HG03097 (cell line): Measurements from ENCODE around the gene DPP4.

Experiments used
- ATAC-seq: cut with Tn5 transposase; IDR thresholded peaks from one replicate; pipeline ENCODE4 v1.9.1; 2021; ENCODE audit not compliant: unreplicated experiment, low FRiP score

Gene DPP4

GRCh38 chr2:162073888-162074631 lies at the start of gene DPP4:
TSS of gene DPP4 (minus strand) at chr2:162074215. CDS start at chr2:162073981, 234 bp downstream.
- ATAC-seq, result peak; percentile 96

- ATAC-seq, result no peak
These were observed 44.4 kb upstream of the DPP4 start for GRCh38 chr2:162118166-162119031.

- no peak for ATAC-seq
These were observed 42.3 kb upstream of the DPP4 start for GRCh38 chr2:162116352-162116751.

- no peak for ATAC-seq
These were observed 41.1 kb upstream of the DPP4 start for GRCh38 chr2:162115076-162115475.

GRCh38 chr2:162114271-162114670 lies 40.3 kb upstream of the DPP4 start:
- ATAC-seq, result no peak

- no peak for ATAC-seq
These were observed 39.8 kb upstream of the DPP4 start for GRCh38 chr2:162113776-162114168.

- no peak for ATAC-seq
These were observed 39.2 kb upstream of the DPP4 start for GRCh38 chr2:162113088-162113775.

GRCh38 chr2:162111958-162112850 lies 38.2 kb upstream of the DPP4 start:
- no peak for ATAC-seq

GRCh38 chr2:162107361-162107901 lies 33.4 kb upstream of the DPP4 start:
- ATAC-seq, result no peak

- no peak for ATAC-seq
These were observed 32.7 kb upstream of the DPP4 start for GRCh38 chr2:162106746-162107145.

- ATAC-seq, result no peak
These were observed 32.1 kb upstream of the DPP4 start for GRCh38 chr2:162106146-162106551.

GRCh38 chr2:162103443-162104009 lies 29.5 kb upstream of the DPP4 start:
- ATAC-seq, result no peak

- no peak for ATAC-seq
These were observed 26.6 kb upstream of the DPP4 start for GRCh38 chr2:162100579-162100978.

GRCh38 chr2:162099836-162100235 lies 25.8 kb upstream of the DPP4 start:
- ATAC-seq, result no peak

- ATAC-seq, result no peak
These were observed 18.9 kb upstream of the DPP4 start for GRCh38 chr2:162092658-162093556.

GRCh38 chr2:162092008-162092390 lies 18.0 kb upstream of the DPP4 start:
- ATAC-seq, result no peak

- ATAC-seq, result no peak
These were observed 17.5 kb upstream of the DPP4 start for GRCh38 chr2:162091325-162092007.

- ATAC-seq, result no peak
These were observed 16.1 kb upstream of the DPP4 start for GRCh38 chr2:162090109-162090508.
